ENCODE results near the gene LRRC45. TPM values are rescaled to one million over a fixed set of nuclear protein-coding genes. Genes with fewer than 3 reads are reported as not detected.
A peak's percentile ranks its signal among the peaks of the same experiment; 100 is the strongest.

The LRRC45 gene
- total and polyA plus RNA-seq, 3 experiments from 2014 or later: 10.1 to 27.6 (median 26.8) TPM

DNA sequence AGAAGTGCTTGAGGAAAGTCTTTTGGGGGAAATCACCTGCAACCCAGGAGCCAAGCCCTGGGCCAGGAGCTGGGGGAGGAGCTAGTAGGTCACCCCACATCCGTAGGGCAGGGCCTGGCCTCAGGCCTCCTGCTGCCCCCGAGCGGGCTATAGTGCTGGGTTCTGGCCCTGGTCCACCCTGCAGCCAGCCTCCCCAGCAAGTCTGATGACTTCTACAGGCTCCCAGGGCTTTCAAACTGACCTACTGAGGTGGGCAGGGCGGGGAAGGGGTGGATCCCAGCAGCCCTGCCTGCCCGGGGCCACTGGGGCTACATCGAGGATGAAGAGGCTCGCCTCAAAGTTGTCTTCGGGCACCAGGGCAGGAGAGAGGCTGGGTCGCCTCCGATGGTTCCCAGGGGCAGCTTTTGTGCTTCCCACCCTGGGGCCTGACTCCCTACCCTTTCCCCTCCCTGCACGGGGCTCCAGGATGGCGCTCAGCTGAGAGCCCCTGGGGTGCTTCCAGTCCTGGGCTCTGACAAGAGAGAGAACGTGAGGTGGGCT is 5.4 kb upstream of the LRRC45 start:
- Mint-ChIP-seq H3K27me3 (peaks cover 0 to 2% of the 10 kb centered on the region in 2 donors), H3K4me1 (peaks cover 13 to 23% (median 16%) of the 10 kb centered on the region in 3 donors), H3K27ac (no peak overlapping the region), H3K4me3 (peak overlapping the region in 1 of 7 donors; percentile 13), H3K9me3 (no peaks in the 10 kb centered on the region), H3K36me3 (peaks cover 0 to 10% (median 0%) of the 10 kb centered on the region in 3 donors)
- peaks cover 6% of the 10 kb centered on the region for H3K36me3 ChIP-seq (ENCODE audit: insufficient read depth, low read length)
- H3K4me1 ChIP-seq (ENCODE audit: insufficient read depth, low read length): peaks cover 16% of the 10 kb centered on the region
- H3K27me3 ChIP-seq (ENCODE audit: insufficient read depth, low read length, poor library complexity, severe bottlenecking): no peaks in the 10 kb centered on the region
- H3K27ac ChIP-seq (ENCODE audit: low read depth, low read length): no peak overlapping the region
- no peak for DNase-seq
- H3K9me3 ChIP-seq (ENCODE audit: low read length): no peaks in the 10 kb centered on the region
- ChIA-PET CTCF (interaction anchor here (1.8 kb wide), 1 partner anchor 13 kb away, joined by 7 read pairs; no protein-coding TSS in a partner anchor), POLR2A (no interaction called here)
- no peak overlapping the region for H3K4me3 ChIP-seq (ENCODE audit: low read length)

DNA sequence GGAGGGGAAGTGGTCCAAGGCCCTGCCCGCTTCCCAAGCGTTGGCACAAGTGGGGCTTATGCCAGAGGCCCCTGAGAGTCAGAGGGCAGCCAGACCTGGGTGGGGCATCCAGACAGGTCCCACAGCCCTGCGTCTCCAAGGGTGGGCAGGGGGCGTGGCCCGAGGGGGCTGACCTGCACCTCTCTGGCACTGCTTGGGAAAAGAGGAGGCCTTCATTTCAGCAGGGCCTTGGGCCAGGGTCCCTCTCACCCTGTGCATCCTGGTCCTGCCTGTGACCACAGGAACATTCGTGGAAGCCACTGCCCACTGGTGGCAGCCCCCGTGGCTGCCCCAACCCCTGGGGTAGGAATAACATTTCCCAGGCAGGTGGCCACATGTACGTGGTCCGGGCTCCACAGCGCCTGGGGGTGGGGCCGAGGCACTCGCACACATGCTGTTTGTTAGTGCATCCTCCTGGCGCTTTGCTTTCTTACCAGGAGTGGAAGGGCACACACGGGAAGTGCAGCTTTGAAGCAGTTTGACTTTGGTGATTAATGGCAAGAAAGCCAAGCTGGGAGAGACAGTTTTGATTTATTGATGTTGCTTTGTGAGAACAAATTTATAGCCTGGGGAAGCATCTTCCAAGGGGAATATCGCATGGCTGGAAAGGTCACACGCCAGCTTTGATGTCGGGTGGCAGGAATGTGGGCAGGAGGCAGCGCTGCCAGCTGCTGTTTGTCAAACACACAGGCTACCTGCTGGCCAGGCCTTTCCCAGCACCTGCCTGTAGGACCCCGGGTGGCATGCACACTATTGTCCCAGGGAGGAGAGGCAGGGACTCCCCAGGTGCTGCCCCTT is 4.7 kb upstream of the LRRC45 start:
- Histone ChIP-seq H3K4me3 (ENCODE audit: low read length) (no peak overlapping the region), H3K27ac (ENCODE audit: low read depth, low read length) (no peak overlapping the region), H3K36me3 (ENCODE audit: insufficient read depth, low read length) (peaks cover 6% of the 10 kb centered on the region), H3K27me3 (ENCODE audit: insufficient read depth, low read length, poor library complexity, severe bottlenecking) (no peaks in the 10 kb centered on the region), H3K4me1 (ENCODE audit: insufficient read depth, low read length) (peaks cover 16% of the 10 kb centered on the region), H3K9me3 (ENCODE audit: low read length) (no peaks in the 10 kb centered on the region)
- peaks cover 0 to 2% of the 10 kb centered on the region in 2 donors for H3K27me3 Mint-ChIP-seq
- H3K9me3 Mint-ChIP-seq: no peaks in the 10 kb centered on the region
- no peak overlapping the region for H3K27ac Mint-ChIP-seq
- peaks cover 0 to 8% (median 0%) of the 10 kb centered on the region in 3 donors for H3K36me3 Mint-ChIP-seq
- ChIA-PET POLR2A (no interaction called here), CTCF (interaction anchor here (0.8 to 1.8 kb wide), 2 partner anchors 12 to 58 kb away, joined by 3 to 7 read pairs; no protein-coding TSS in a partner anchor)
- peaks cover 14 to 26% (median 16%) of the 10 kb centered on the region in 3 donors for H3K4me1 Mint-ChIP-seq
- peak overlapping the region in 1 of 7 donors; percentile 13 for H3K4me3 Mint-ChIP-seq
- DNase-seq: no peak

- H3K4me3 ChIP-seq (ENCODE audit: low read length): no peak overlapping the region
- Mint-ChIP-seq H3K27me3 (peaks cover 0 to 2% of the 10 kb centered on the region in 2 donors), H3K36me3 (peaks cover 0 to 8% (median 0%) of the 10 kb centered on the region in 3 donors), H3K9me3 (no peaks in the 10 kb centered on the region), H3K27ac (no peak overlapping the region), H3K4me3 (peak overlapping the region in 1 of 7 donors; percentile 27), H3K4me1 (peaks cover 17 to 32% (median 21%) of the 10 kb centered on the region in 3 donors)
- H3K27ac ChIP-seq (ENCODE audit: low read depth, low read length): no peak overlapping the region
- ChIA-PET POLR2A (no interaction called here), CTCF (interaction anchor here (1.0 to 6.0 kb wide), 6 partner anchors 9 to 102 kb away, joined by 3 to 83 read pairs (median 5); partner anchors contain the start of genes DCXR and NOTUM)
- H3K36me3 ChIP-seq (ENCODE audit: insufficient read depth, low read length): peaks cover 6% of the 10 kb centered on the region
- H3K9me3 ChIP-seq (ENCODE audit: low read length): no peaks in the 10 kb centered on the region
- peaks cover 21% of the 10 kb centered on the region for H3K4me1 ChIP-seq (ENCODE audit: insufficient read depth, low read length)
- no peaks in the 10 kb centered on the region for H3K27me3 ChIP-seq (ENCODE audit: insufficient read depth, low read length, poor library complexity, severe bottlenecking)
- DNase-seq: no peak
Measured at GRCh38 chr17:82018989-82019689, 4.0 kb upstream of the LRRC45 start.

DNA sequence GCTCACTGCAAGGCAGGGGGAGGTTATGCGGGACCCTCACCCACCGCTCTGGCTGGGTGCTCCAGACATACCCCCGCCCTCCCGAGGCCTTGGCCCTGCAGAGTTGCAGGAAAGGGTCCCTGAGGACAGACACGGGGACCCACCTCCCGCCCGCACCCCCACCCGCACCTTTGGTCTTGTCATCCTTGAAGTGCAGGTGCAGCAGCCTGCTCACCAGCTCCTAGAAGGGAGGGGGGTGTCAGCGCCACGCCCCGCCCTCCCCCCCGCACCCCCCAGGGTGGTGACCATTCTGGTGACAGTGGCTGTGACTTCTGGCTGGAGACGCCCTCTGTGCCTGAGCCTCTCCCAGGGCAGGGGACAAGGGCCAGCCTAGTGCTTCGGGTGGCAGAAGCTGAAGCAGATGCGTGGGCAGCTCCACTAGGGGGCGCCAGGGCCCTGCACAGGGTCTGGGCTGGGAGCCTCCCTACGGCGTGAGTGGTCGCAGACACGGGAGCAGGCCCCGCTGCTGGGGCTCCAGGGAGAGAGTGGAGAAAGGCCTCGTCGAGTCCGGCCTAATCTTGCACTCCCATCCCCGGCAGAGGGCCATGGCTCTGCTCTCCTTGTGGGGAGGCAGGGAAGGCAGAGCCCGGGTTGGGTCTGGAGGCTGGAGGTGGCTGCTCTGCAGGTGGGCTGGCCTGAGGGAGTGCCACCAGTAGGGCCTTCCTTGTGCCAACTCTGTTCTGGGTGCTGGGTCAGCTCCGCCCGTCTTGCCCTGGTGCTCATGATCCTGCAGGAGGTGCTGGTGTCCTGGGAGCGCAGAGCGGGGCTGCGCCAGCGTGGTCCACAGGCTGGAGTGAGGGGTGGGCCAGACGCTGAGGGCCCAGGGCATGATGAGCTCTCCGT is 3.2 kb upstream of the LRRC45 start:
- CTCF ChIA-PET: interaction anchor here (1.0 to 6.0 kb wide), 9 partner anchors 10 to 102 kb away, joined by 3 to 83 read pairs (median 4); partner anchors contain the start of genes DCXR, NOTUM, PYCR1 and RAC3
- H3K4me3 ChIP-seq (ENCODE audit: low read length): no peak overlapping the region
- no peaks in the 10 kb centered on the region for H3K9me3 Mint-ChIP-seq
- H3K27ac ChIP-seq (ENCODE audit: low read depth, low read length): no peak overlapping the region
- H3K27me3 ChIP-seq (ENCODE audit: insufficient read depth, low read length, poor library complexity, severe bottlenecking): no peaks in the 10 kb centered on the region
- H3K27ac Mint-ChIP-seq: peak overlapping the region in 1 of 8 donors; percentile 71
- peaks cover 6% of the 10 kb centered on the region for H3K36me3 ChIP-seq (ENCODE audit: insufficient read depth, low read length)
- H3K36me3 Mint-ChIP-seq: peaks cover 0 to 8% (median 0%) of the 10 kb centered on the region in 3 donors
- peaks cover 26% of the 10 kb centered on the region for H3K4me1 ChIP-seq (ENCODE audit: insufficient read depth, low read length)
- POLR2A ChIA-PET: interaction anchor here (1.4 kb wide), 1 partner anchor 60 kb away, joined by 12 read pairs; the partner anchor contains the start of gene NOTUM
- peak overlapping the region in 1 of 7 donors; percentile 61 for H3K4me3 Mint-ChIP-seq
- peaks cover 17 to 34% (median 21%) of the 10 kb centered on the region in 3 donors for H3K4me1 Mint-ChIP-seq
- peaks cover 0 to 2% of the 10 kb centered on the region in 2 donors for H3K27me3 Mint-ChIP-seq
- no peaks in the 10 kb centered on the region for H3K9me3 ChIP-seq (ENCODE audit: low read length)
- DNase-seq: peak; percentile 38 to 73 (median 49)

DNA sequence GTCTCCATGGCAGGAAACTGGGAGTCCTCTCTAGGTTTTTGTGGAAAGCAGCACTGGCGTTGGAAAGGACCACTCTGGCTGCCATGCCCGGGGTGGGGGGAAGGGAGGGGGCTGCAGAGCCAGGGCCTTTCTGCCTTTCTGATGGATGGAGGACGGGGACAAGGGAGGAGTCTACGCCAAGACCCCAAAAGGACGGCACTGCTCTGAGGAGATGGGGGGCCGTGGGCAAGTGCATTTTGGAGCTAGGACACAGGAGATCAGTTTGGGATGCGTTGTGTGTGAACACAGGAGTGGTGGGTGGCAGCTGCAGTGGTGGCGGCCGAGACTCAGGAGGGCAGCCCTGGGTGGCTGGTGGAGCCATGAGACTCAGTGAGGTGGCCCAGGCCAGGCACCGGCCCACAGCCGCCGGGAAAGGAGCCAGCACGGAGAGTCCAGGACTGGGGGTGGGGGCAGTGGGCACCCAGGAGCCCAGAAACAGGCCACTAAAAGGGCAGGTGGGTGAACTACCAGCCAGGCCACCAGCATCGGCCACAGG is 2.5 kb upstream of the LRRC45 start:
- peak overlapping the region in 5 of 7 donors; percentile 12 to 85 (median 61) for H3K4me3 Mint-ChIP-seq
- H3K9me3 Mint-ChIP-seq: no peaks in the 10 kb centered on the region
- no peak overlapping the region for H3K4me3 ChIP-seq (ENCODE audit: low read length)
- DNase-seq: no peak
- H3K4me1 Mint-ChIP-seq: peaks cover 17 to 34% (median 21%) of the 10 kb centered on the region in 3 donors
- H3K9me3 ChIP-seq (ENCODE audit: low read length): no peaks in the 10 kb centered on the region
- H3K4me1 ChIP-seq (ENCODE audit: insufficient read depth, low read length): peaks cover 26% of the 10 kb centered on the region
- H3K36me3 Mint-ChIP-seq: peaks cover 0 to 8% (median 0%) of the 10 kb centered on the region in 3 donors
- H3K36me3 ChIP-seq (ENCODE audit: insufficient read depth, low read length): peaks cover 6% of the 10 kb centered on the region
- peaks cover 0 to 2% of the 10 kb centered on the region in 2 donors for H3K27me3 Mint-ChIP-seq
- ChIA-PET CTCF (interaction anchor here (1.0 to 6.0 kb wide), 12 partner anchors 11 to 134 kb away, joined by 3 to 83 read pairs (median 4); partner anchors contain the start of genes DCXR, NOTUM, PYCR1 and RAC3), POLR2A (interaction anchor here (1.4 kb wide), 1 partner anchor 60 kb away, joined by 12 read pairs; the partner anchor contains the start of gene NOTUM)
- H3K27ac Mint-ChIP-seq: peak overlapping the region in 1 of 8 donors; percentile 70
- H3K27me3 ChIP-seq (ENCODE audit: insufficient read depth, low read length, poor library complexity, severe bottlenecking): no peaks in the 10 kb centered on the region
- H3K27ac ChIP-seq (ENCODE audit: low read depth, low read length): no peak overlapping the region

DNA sequence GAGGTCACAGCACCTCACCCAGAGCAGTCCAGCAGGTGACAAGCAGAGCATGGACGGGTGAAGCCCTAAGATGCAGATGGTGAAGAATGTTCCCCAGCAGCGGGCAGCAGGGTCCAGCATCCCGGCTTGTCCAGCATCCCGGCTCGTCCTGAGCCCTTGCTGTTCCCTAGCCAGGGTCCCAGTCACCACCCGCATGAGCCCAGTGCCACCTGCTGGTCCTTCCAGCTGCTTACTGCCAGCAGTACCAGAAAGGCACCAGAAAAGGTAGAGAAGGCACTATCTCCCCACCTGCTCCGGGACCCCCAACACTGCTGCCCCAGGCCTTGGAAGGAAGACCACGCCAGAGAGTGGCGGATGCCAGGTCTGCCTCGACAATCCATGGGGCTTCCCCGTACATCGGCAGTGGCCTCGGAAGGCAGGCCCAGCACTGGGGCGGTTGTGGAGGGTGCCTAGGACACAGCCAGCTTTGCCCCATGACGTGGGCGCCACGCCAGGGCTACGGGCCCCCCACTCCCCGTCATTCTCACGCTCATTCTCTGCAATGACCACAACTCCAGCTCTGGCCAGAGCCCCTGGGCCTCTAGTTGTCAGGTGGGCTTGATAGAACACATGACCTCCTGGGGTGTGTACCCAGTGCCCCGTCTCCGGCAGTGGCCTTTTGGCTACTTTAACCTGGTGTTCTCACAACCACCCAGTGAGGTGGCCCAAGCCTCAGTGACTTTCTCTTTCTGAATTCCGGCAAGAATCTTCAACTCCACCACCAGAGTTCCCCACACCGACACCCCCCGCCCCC is 1.8 kb upstream of the LRRC45 start:
- H3K4me1 ChIP-seq (ENCODE audit: insufficient read depth, low read length): peaks cover 26% of the 10 kb centered on the region
- peak in 4 of 5 donors; percentile 20 to 72 (median 50) for DNase-seq
- H3K27me3 Mint-ChIP-seq: peaks cover 0 to 2% of the 10 kb centered on the region in 2 donors
- H3K36me3 ChIP-seq (ENCODE audit: insufficient read depth, low read length): peaks cover 6% of the 10 kb centered on the region
- peaks cover 0 to 8% (median 0%) of the 10 kb centered on the region in 3 donors for H3K36me3 Mint-ChIP-seq
- no peaks in the 10 kb centered on the region for H3K9me3 ChIP-seq (ENCODE audit: low read length)
- peak overlapping the region; percentile 70 for H3K4me3 ChIP-seq (ENCODE audit: low read length)
- peak overlapping the region; percentile 61 for H3K27ac ChIP-seq (ENCODE audit: low read depth, low read length)
- H3K27me3 ChIP-seq (ENCODE audit: insufficient read depth, low read length, poor library complexity, severe bottlenecking): no peaks in the 10 kb centered on the region
- peak overlapping the region in 6 of 8 donors; percentile 56 to 85 (median 70) for H3K27ac Mint-ChIP-seq
- POLR2A ChIA-PET: interaction anchor here (1.4 to 1.7 kb wide), 2 partner anchors 61 to 151 kb away, joined by 5 to 12 read pairs; partner anchors contain the start of gene NOTUM
- H3K4me3 Mint-ChIP-seq: peak overlapping the region; percentile 83 to 93 (median 85)
- H3K4me1 Mint-ChIP-seq: peaks cover 17 to 34% (median 21%) of the 10 kb centered on the region in 3 donors
- H3K9me3 Mint-ChIP-seq: no peaks in the 10 kb centered on the region
- CTCF ChIA-PET: interaction anchor here (0.8 to 6.0 kb wide), 7 partner anchors 10 to 134 kb away, joined by 3 to 83 read pairs (median 5); partner anchors contain the start of genes DCXR, NOTUM and RAC3

Measured in CD8-positive, alpha-beta memory T cell (primary cell).